KOPT-K1 (cell line): Measurements from ENCODE around the gene SEMA4D.
"Not testable (repeated sequence)": the region's sequence is repeated elsewhere in the genome, so short reads cannot be mapped to it uniquely, and the experiment has no call there.

Source experiments
- H3K27ac ChIP-seq: fragments of 200-600 bp; sonication (generic); 2 replicates; pipeline ENCODE4 v1.5.1; 2016; ENCODE audit warnings: antibody characterized with exemption, mild to moderate bottlenecking, low read depth, low read length; ENCODE audit not compliant: poor library complexity, severe bottlenecking
- H3K36me3 ChIP-seq: fragments of 200-600 bp; sonication (generic); 2 replicates; pipeline ENCODE4 v1.5.1; 2017; ENCODE audit warnings: antibody characterized with exemption, mild to moderate bottlenecking, low read length, moderate library complexity; ENCODE audit not compliant: insufficient read depth
- H3K9me3 ChIP-seq: fragments of 200-600 bp; sonication (generic); 2 replicates; pipeline ENCODE4 v1.5.1; 2017; ENCODE audit warnings: antibody characterized with exemption, low read length, mild to moderate bottlenecking; ENCODE audit not compliant: insufficient read depth, poor library complexity, severe bottlenecking

SEMA4D gene

GRCh38 chr9:89484475-89485404, 13.2 kb downstream of the SEMA4D start:
- Histone ChIP-seq H3K27ac (peak overlapping the region; percentile 60), H3K9me3 (no peaks in the 10 kb centered on the region), H3K36me3 (peaks cover 35% of the 10 kb centered on the region)

- Histone ChIP-seq H3K36me3 (peaks cover 34% of the 10 kb centered on the region), H3K27ac (peak overlapping the region; percentile 60)
Observed at GRCh38 chr9:89483592-89484474, 14.1 kb downstream of the SEMA4D start.

DNA sequence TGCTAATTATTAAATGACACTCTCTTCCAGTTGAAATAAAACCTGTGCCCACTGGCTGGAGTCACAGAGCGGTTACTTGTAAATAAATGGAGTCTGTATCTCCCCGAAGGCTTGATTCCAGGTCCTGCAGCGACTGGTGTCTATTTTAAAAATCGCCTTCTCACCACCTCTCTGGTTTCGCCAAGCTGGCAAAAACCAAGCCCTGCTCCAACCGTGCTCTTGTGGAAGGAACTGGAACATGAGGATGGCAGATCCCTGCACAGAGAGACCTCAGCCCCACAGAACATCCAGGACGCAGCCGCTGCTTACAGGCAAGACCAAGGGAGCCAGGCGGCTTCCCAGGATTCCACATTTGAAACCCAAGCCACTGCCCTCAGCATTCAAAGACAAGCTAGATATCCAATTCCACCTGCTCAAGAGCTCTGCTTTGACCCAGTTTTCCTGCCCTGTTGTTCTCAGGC, 15.0 kb downstream of the SEMA4D start:
- no peaks in the 10 kb centered on the region for H3K9me3 ChIP-seq
- H3K27ac ChIP-seq, result peak overlapping the region; percentile 60
- peaks cover 36% of the 10 kb centered on the region for H3K36me3 ChIP-seq

More at GRCh38 chr9:89483592-89484474, 14.1 kb downstream of the SEMA4D start:
- H3K9me3 ChIP-seq, result no peaks in the 10 kb centered on the region

- no peaks in the 10 kb centered on the region for H3K9me3 ChIP-seq
- H3K27ac ChIP-seq, result peak overlapping the region; percentile 60
- peaks cover 39% of the 10 kb centered on the region for H3K36me3 ChIP-seq
Observed at GRCh38 chr9:89482056-89482851, 15.7 kb downstream of the SEMA4D start.

DNA sequence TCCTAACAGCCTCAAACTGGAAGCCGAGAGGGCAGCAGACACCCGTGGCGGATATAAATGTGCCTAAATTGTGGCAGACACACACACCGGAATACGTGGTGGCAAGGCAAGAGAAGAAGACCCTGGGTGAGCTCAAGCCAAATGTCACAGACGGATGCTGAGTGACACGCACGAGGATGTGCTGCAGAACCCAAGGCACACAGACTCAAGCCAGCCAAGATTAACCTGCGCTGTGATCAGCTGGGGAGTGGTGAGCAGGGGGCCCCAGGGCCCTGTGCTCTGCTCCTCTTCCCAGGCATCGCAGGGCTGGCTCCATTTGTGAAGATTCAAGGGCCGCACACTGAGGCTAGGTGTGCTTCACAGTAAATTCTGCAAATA, 16.4 kb downstream of the SEMA4D start:
- H3K36me3 ChIP-seq, result peaks cover 47% of the 10 kb centered on the region
- H3K9me3 ChIP-seq, result no peaks in the 10 kb centered on the region
- H3K27ac ChIP-seq, result peak overlapping the region; percentile 60

DNA sequence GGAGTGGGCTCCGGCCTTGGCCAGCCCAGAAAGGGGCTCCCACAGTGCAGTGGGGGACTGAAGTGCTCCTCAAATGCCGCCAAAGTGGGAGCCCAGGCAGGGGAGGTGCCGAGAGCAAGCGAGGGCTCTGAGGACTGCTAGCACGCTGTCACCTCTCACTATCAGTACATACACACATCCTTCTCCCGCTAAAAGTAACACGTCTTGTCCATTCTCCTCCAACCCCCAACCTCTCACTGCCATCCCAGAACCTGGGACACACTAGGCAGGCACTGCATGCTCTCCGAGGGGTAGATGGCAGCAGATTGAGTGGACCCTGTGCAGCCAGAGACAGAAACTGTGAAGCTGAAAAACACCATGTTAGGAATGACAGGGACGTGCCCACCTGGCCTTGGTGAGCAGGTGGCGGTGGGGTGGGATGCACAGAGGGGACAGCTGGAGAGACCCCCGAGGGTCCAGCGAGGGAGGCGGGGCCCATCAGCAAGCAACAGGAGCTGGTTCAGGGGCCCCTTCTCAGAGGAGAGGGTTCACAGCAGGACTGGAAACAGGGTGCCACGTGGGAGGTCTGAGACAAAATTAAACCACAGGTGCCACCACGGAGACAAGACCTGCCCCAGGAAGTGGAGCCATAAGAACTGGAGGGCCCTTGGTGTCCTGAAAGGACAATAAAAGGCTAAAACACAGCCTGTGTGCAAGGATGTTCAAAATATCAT, 16.9 kb downstream of the SEMA4D start:
- H3K36me3 ChIP-seq, result peaks cover 52% of the 10 kb centered on the region
- peak overlapping the region; percentile 60 for H3K27ac ChIP-seq
- no peaks in the 10 kb centered on the region for H3K9me3 ChIP-seq

DNA sequence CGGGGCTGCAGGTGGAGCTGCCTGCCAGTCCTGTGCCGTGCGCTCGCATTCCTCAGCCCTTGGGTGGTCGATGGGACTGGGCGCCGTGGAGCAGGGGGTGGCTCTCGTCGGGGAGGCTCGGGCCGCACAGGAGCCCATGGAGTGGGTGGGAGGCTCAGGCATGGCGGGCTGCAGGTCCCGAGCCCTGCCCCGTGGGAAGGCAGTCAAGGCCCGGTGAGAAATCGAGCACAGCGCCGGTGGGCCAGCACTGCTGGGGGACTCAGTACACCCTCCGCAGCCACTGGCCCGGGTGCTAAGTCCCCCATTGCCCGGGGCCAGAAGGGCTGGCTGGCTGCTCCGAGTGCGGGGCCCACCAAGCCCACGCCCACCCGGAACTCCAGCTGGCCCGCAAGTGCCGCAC, 17.5 kb downstream of the SEMA4D start:
- peaks cover 58% of the 10 kb centered on the region for H3K36me3 ChIP-seq
- not testable (repeated sequence) for H3K27ac ChIP-seq, H3K9me3 ChIP-seq

DNA sequence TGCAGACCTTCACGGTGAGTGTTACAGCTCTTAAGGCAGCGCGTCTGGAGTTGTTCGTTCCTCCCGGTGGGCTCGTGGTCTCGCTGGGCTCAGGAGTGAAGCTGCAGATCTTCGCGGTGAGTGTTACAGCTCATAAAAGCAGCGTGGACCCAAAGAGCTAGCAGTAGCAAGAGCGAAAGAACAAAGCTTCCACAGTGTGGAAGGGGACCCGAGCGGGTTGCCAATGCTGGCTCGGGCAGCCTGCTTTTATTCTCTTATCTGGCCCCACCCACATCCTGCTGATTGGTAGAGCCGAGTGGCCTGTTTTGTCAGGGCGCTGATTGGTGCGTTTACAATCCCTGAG, 18.3 kb downstream of the SEMA4D start:
- Histone ChIP-seq H3K36me3 (peaks cover 62% of the 10 kb centered on the region), H3K27ac (peak overlapping the region; percentile 68)
- not testable (repeated sequence) for H3K9me3 ChIP-seq

DNA sequence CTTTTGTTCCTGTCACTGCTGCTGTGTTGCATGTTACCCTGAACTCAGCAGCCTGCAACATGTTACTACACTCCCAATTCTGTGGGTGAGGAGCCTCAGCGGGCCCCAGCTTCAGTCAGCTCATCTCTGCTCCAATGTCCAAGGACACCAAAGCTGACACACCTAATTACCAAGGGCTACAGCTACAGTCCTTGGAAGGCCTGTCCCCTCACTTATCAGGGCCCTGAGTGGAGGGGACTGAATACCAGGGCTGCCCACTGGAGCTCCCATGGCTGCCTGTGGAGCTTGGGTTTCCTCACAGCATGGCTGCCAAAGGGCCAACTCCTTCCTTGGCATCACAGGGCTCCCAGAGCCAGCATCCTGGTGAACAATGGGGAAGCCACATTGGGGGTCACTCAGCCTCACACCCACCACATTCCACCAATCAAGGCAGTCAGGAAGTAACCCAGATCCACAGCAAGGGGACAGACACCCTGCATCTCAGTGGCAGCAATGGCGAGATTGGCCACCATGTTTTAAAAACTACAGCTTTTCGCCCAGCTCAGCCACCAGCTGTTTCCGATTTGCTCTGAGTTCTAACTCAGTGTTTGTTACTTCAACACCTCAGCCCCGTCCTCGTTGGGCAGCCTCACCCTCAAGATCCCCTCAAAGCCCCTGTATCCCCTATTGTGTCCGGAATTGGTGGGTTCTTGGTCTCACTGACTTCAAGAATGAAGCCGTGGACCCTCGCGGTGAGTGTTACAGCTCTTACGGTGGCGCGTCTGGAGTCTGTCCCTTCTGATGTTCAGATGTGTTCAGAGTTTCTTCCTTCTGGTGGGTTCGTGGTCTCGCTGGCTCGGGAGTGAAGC, 18.9 kb downstream of the SEMA4D start:
- Histone ChIP-seq H3K27ac (peak overlapping the region; percentile 68), H3K9me3 (no peaks in the 10 kb centered on the region), H3K36me3 (peaks cover 62% of the 10 kb centered on the region)

DNA sequence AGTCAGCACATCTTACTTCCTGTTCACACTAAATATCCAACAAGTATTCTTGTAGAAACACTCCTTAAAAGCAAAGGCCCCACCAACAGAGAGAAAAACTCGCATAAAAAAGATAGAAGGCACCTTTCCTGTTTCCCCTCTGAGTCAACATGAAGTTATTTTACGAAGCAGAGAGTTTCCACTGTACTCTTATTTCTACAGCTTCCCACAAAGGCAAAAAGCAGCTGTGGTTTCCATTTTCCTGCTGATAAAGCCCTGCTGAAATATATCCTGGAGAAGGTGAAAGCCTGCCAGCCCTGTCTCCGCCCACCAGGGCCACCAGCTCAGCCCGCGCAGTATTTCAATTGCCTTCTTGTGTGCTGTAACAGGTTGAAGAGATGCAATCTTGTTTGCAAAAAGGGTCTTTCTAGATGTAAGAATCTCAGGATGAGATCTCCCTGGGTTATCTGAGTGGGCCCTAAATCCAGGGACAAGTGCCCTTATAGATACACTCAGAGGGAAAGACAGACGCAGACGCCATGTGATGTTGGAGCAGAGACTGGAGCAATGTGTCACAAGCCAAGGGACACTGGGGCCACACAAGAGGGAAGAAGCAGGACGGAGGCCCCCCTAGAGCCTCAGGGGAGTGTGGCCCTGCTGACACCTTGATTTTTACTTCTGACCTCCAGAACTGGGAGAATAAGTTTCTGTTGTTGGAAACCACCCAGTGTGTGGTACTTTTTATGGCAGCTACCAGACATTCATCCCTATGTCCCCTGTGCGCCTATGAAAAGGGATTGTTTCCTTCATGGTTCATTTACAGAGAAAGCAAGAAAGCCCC, 19.9 kb downstream of the SEMA4D start:
- H3K27ac ChIP-seq, result peak overlapping the region; percentile 64
- H3K36me3 ChIP-seq, result peaks cover 73% of the 10 kb centered on the region
- no peaks in the 10 kb centered on the region for H3K9me3 ChIP-seq

GRCh38 chr9:89477384-89477783, 20.5 kb downstream of the SEMA4D start:
- Histone ChIP-seq H3K36me3 (peaks cover 76% of the 10 kb centered on the region), H3K9me3 (no peaks in the 10 kb centered on the region), H3K27ac (peak overlapping the region; percentile 64)

DNA sequence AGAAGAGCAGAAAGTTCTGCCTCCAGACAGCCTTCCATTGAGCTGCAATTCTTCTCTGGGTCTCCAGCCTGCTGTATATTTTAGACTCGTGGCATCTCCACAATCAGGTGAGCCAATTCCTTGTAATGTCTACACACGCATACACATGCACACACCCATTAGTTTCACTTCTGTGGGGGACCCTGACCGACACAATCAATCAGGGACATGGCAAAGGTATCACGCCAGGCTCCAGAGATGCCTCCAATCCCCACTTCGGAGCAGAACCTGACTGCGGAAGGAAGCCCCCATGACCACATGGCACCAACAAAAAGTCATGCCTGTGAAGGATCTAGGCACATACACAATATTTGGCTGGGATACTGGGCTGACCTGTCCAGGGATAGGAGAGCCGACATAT, 21.4 kb downstream of the SEMA4D start:
- peaks cover 76% of the 10 kb centered on the region for H3K36me3 ChIP-seq
- H3K27ac ChIP-seq, result peak overlapping the region; percentile 64

GRCh38 chr9:89475891-89476440, 21.9 kb downstream of the SEMA4D start:
- H3K36me3 ChIP-seq, result peaks cover 76% of the 10 kb centered on the region
- H3K9me3 ChIP-seq, result no peaks in the 10 kb centered on the region
- peak overlapping the region; percentile 64 for H3K27ac ChIP-seq

More for the DNA sequence above, 21.4 kb downstream of the SEMA4D start:
- no peaks in the 10 kb centered on the region for H3K9me3 ChIP-seq
